IMR-90 (cell line): ENCODE results near the gene PXN. TPM values are rescaled to one million over a fixed set of nuclear protein-coding genes. Genes with fewer than 3 reads are reported as not detected.
A peak's percentile ranks its signal among the peaks of the same experiment; 100 is the strongest.

Source experiments
- ATAC-seq: fragments of 200-7000 bp; cut with Tn5 transposase; 2 replicates; pipeline ENCODE4 v1.9.1; 2020; ENCODE audit warnings: low read depth, mild to moderate bottlenecking, moderate library complexity
- Bru-seq: library from RNA; stranded (reverse); fragments of 400-500 nt; gene quantifications from one replicate; lab custom pipeline; 2021; lab: Mats Ljungman, UMichigan
- BruChase-seq, 2 experiments: library from RNA; stranded (reverse); fragments of 400-500 nt; gene quantifications; one replicate each; lab custom pipeline; 2021; lab: Mats Ljungman, UMichigan
- BruUV-seq: library from RNA; stranded (reverse); fragments of 400-500 nt; replicated peaks from 2 replicates; lab custom pipeline; 2021; lab: Mats Ljungman, UMichigan
- CTCF ChIA-PET: fragments of 300-600 bp; formaldehyde crosslinking; extraction: SDS; loops from one replicate; lab custom pipeline; 2021; ENCODE audit warnings: antibody characterized with exemption; lab: Yijun Ruan, JAX
- POLR2A ChIA-PET: fragments of 300-600 bp; sonication (Branson Sonifier 250); formaldehyde crosslinking; loops from one replicate; lab custom pipeline; 2022; ENCODE audit warnings: antibody characterized with exemption; ENCODE audit not compliant: unreplicated experiment; lab: Charles Lee
- DNase-seq: peaks from one replicate; pipeline ENCODE4 v3.0.0; 2013
- H2AFZ ChIP-seq: replicated peaks from 2 replicates; pipeline ENCODE3; 2013; ENCODE audit warnings: low read length, mild to moderate bottlenecking; ENCODE audit not compliant: poor library complexity
- H2AK5ac ChIP-seq: 2 replicates; pipeline ENCODE4 v1.6.1; 2013; ENCODE audit warnings: low read depth, low read length, inconsistent platforms
- H2AK9ac ChIP-seq: replicated peaks from 2 replicates; pipeline ENCODE3; 2013; ENCODE audit warnings: mild to moderate bottlenecking, low read depth, low read length, moderate library complexity; ENCODE audit not compliant: poor library complexity
- H2BK120ac ChIP-seq: 2 replicates; pipeline ENCODE4 v1.6.1; 2013; ENCODE audit warnings: low read depth, low read length, inconsistent platforms
- H2BK15ac ChIP-seq: 3 replicates; pipeline ENCODE4 v1.6.1; 2013; ENCODE audit warnings: low read depth, low read length, inconsistent platforms
- H2BK20ac ChIP-seq: 2 replicates; pipeline ENCODE4 v1.6.1; 2013; ENCODE audit warnings: low read depth, mild to moderate bottlenecking, inconsistent platforms, low read length, moderate library complexity
- H2BK5ac ChIP-seq: 2 replicates; pipeline ENCODE4 v1.6.1; 2013; ENCODE audit warnings: mild to moderate bottlenecking, low read depth, low read length, inconsistent platforms; ENCODE audit not compliant: poor library complexity, severe bottlenecking
- H3K14ac ChIP-seq: replicated peaks from 2 replicates; pipeline ENCODE4 v1.6.1; 2013; ENCODE audit warnings: low read depth, low read length, inconsistent platforms
- H3K18ac ChIP-seq: 2 replicates; pipeline ENCODE4 v1.6.1; 2013; ENCODE audit warnings: low read depth, low read length, control low read depth
- H3K23ac ChIP-seq: 2 replicates; pipeline ENCODE4 v1.6.1; 2013; ENCODE audit warnings: low read depth, low read length, inconsistent platforms
- H3K27ac ChIP-seq: 2 replicates; pipeline ENCODE4 v1.5.1; 2013; ENCODE audit warnings: mild to moderate bottlenecking, control low read depth, low read length; ENCODE audit not compliant: insufficient read depth
- H3K27me3 ChIP-seq: 2 replicates; pipeline ENCODE4 v1.6.1; 2013; ENCODE audit warnings: low read length; ENCODE audit not compliant: control insufficient read depth, insufficient read depth
- H3K36me3 ChIP-seq: 2 replicates; pipeline ENCODE4 v1.6.1; 2013; ENCODE audit warnings: low read length, mixed read lengths; ENCODE audit not compliant: control insufficient read depth, insufficient read depth
- H3K4ac ChIP-seq: 2 replicates; pipeline ENCODE4 v1.6.1; 2013; ENCODE audit warnings: low read depth, low read length, inconsistent platforms
- H3K4me1 ChIP-seq: 2 replicates; pipeline ENCODE4 v1.6.1; 2013; ENCODE audit warnings: low read length, mixed read lengths; ENCODE audit not compliant: control insufficient read depth, insufficient read depth
- H3K4me2 ChIP-seq: 2 replicates; pipeline ENCODE4 v1.6.1; 2013; ENCODE audit warnings: low read depth, mild to moderate bottlenecking, control low read depth, low read length, moderate library complexity
- H3K4me3 ChIP-seq: 2 replicates; pipeline ENCODE4 v1.5.1; 2013; ENCODE audit warnings: low read depth, mild to moderate bottlenecking, control low read depth, low read length, moderate library complexity; ENCODE audit not compliant: insufficient read depth
- H3K56ac ChIP-seq: 2 replicates; pipeline ENCODE4 v1.6.1; 2013; ENCODE audit warnings: low read length, inconsistent platforms; ENCODE audit not compliant: insufficient read depth; ENCODE audit errors: extremely low read depth
- H3K79me1 ChIP-seq, 2 experiments: 2 replicates each; pipeline ENCODE4 v1.6.1; 2013; ENCODE audit warnings: low read length in 2 of 2, inconsistent platforms in 1 of 2, low read depth in 1 of 2
- H3K9ac ChIP-seq: 2 replicates; pipeline ENCODE4 v1.6.1; 2013; ENCODE audit warnings: low read depth, low read length, control low read depth
- H3K9me1 ChIP-seq: 2 replicates; pipeline ENCODE4 v1.6.1; 2013; ENCODE audit warnings: low read length, inconsistent platforms; ENCODE audit not compliant: insufficient read depth
- H3K9me3 ChIP-seq: 2 replicates; pipeline ENCODE4 v1.6.1; 2013; ENCODE audit warnings: low read length; ENCODE audit not compliant: control insufficient read depth, insufficient read depth
- H4K20me1 ChIP-seq: 2 replicates; pipeline ENCODE4 v1.6.1; 2013; ENCODE audit warnings: low read length, inconsistent platforms; ENCODE audit not compliant: insufficient read depth
- H4K5ac ChIP-seq: 2 replicates; pipeline ENCODE4 v1.6.1; 2013; ENCODE audit warnings: mild to moderate bottlenecking, low read depth, low read length, control low read depth
- H4K8ac ChIP-seq, 2 experiments: 2 replicates each; pipeline ENCODE4 v1.6.1; 2013; ENCODE audit warnings: low read depth in 2 of 2, low read length in 2 of 2, control low read depth in 1 of 2, inconsistent platforms in 1 of 2
- H4K91ac ChIP-seq: 2 replicates; pipeline ENCODE4 v1.6.1; 2013; ENCODE audit warnings: low read depth, low read length, inconsistent platforms; ENCODE audit not compliant: insufficient read depth
- CEBPB ChIP-seq: IDR thresholded peaks from 2 replicates; pipeline ENCODE4 v1.6.1; 2012; ENCODE audit warnings: low read depth, low read length, improper control_type of control experiment
- MAZ ChIP-seq: IDR thresholded peaks from 2 replicates; pipeline ENCODE4 v1.6.1; 2012; ENCODE audit warnings: low read depth, mild to moderate bottlenecking, low read length, improper control_type of control experiment, moderate library complexity, borderline replicate concordance
- MXI1 ChIP-seq: IDR thresholded peaks from 2 replicates; pipeline ENCODE4 v1.6.1; 2012; ENCODE audit warnings: low read depth, mild to moderate bottlenecking, low read length, moderate library complexity, borderline replicate concordance
- NFE2L2 ChIP-seq: fragments of 150-350 bp; IDR thresholded peaks from 2 replicates; pipeline ENCODE4 v1.6.1; 2016; ENCODE audit warnings: low read depth, mild to moderate bottlenecking, low read length
- POLR2A ChIP-seq: IDR thresholded peaks from 2 replicates; pipeline ENCODE4 v1.6.1; 2012; ENCODE audit warnings: mild to moderate bottlenecking, low read depth, low read length
- RAD21 ChIP-seq: IDR thresholded peaks from 2 replicates; pipeline ENCODE4 v1.6.1; 2012; ENCODE audit warnings: low read length, improper control_type of control experiment
- RFX5 ChIP-seq: IDR thresholded peaks from 2 replicates; pipeline ENCODE4 v1.8.0; 2012; ENCODE audit warnings: low read depth, mild to moderate bottlenecking, low read length, moderate library complexity
- SMC3 ChIP-seq: fragments of 150-350 bp; IDR thresholded peaks from 2 replicates; pipeline ENCODE4 v1.6.1; 2016; ENCODE audit warnings: low read depth, mild to moderate bottlenecking, antibody characterized with exemption, low read length, moderate library complexity
- WGBS, 2 experiments: methylation state at CpG; one replicate each; pipeline versions ENCODE4 v1.1.5 to v1.1.7; 2013; ENCODE audit warnings: missing lambda C conversion rate in 2 of 2; ENCODE audit not compliant: insufficient read length in 1 of 2; ENCODE audit errors: extremely low coverage in 2 of 2; 5-methylcytosine and 5-hydroxymethylcytosine counted together
- dilution Hi-C: fragments of 300-500 bp; cut with HindIII; formaldehyde crosslinking; loops from one replicate; pipeline ENCODE4 v1.14.3; 2018; ENCODE audit warnings: low sequenced_read_pairs; ENCODE audit not compliant: unreplicated experiment
- in situ Hi-C: fragments of 300-500 bp; cut with MboI; formaldehyde crosslinking; loops from 3 replicates; pipeline ENCODE4 v1.14.3; 2019; ENCODE audit warnings: low sequenced_read_pairs, inconsistent platforms, mixed read lengths
- intact Hi-C: fragments of 100-400 bp; cut with micrococcal nuclease; formaldehyde crosslinking; loops from 2 replicates; pipeline ENCODE4 v1.10.0; 2022
- long read RNA-seq: library from polyadenylated mRNA; unstranded; transcript quantifications from one replicate; pipeline ENCODE4 v2.0.0, GENCODE V29; 2021; ENCODE audit not compliant: unreplicated experiment
- polyA plus RNA-seq, 3 experiments: library from polyadenylated mRNA; depleted of rRNA; stranded (reverse); fragments of >200 nt; gene quantifications; 2 replicates each; pipeline ENCODE4 v1.2.3, GENCODE V29; 2012; ENCODE audit warnings: low replicate concordance in 1 of 3
- total RNA-seq: library from RNA; depleted of rRNA; stranded (reverse); fragments of >200 nt; gene quantifications from 2 replicates; pipeline ENCODE4 v1.2.3, GENCODE V29; 2012; rRNA removed
- TF ChIP-seq, protein P1 (sequence below): conservative IDR thresholded peaks from 2 replicates; pipeline ENCODE4 v1.5.1; 2012; ENCODE audit warnings: mild to moderate bottlenecking, low read depth, low read length, improper control_type of control experiment

PXN gene
- total RNA-seq (33.9 and 46.6 TPM in 2 replicates), polyA plus RNA-seq (2012; rRNA removed) (134 and 139 TPM in 2 replicates), Bru-seq, nascent RNA (percentile 93 among the genes with signal in this experiment), BruChase-seq, experiment 1, labeled RNA remaining after a 6-hour chase (percentile 98 among the genes with signal in this experiment), BruChase-seq, experiment 2, labeled RNA remaining after a 2-hour chase (percentile 95 among the genes with signal in this experiment)
- 104 and 123 TPM in 2 replicates for polyA plus RNA-seq (2012; cell fraction: cytosol; rRNA removed)
- polyA plus RNA-seq (2012; cell fraction: nucleus; rRNA removed; ENCODE audit: low replicate concordance), result 210 and 333 TPM in 2 replicates
- long read RNA-seq, partial matches to known transcripts, result 3 of 185 reads
- long read RNA-seq, other reads (novel, unspliced or antisense), result 181 of 185 reads

GRCh38 chr12:120265473-120266179 lies at the start of gene PXN:
Gene PXN, minus strand, starts transcription at chr12:120265730. Its CDS starts 101 bp downstream, at chr12:120265629.
- TF ChIP-seq RFX5 (no peak), SMC3 (peak; percentile 95), MXI1 (0 out of 2 replicates have a peak, but pooled peaks have one; percentile 11), CEBPB (no peak), POLR2A (0 out of 2 replicates have a peak, but pooled peaks have one; percentile 28), NFE2L2 (no peak), RAD21 (peak; percentile 91), MAZ (peak; percentile 69; the same call in 1 of the 2 replicates)
- TF ChIP-seq, protein P1, sequence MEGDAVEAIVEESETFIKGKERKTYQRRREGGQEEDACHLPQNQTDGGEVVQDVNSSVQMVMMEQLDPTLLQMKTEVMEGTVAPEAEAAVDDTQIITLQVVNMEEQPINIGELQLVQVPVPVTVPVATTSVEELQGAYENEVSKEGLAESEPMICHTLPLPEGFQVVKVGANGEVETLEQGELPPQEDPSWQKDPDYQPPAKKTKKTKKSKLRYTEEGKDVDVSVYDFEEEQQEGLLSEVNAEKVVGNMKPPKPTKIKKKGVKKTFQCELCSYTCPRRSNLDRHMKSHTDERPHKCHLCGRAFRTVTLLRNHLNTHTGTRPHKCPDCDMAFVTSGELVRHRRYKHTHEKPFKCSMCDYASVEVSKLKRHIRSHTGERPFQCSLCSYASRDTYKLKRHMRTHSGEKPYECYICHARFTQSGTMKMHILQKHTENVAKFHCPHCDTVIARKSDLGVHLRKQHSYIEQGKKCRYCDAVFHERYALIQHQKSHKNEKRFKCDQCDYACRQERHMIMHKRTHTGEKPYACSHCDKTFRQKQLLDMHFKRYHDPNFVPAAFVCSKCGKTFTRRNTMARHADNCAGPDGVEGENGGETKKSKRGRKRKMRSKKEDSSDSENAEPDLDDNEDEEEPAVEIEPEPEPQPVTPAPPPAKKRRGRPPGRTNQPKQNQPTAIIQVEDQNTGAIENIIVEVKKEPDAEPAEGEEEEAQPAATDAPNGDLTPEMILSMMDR, result peak; percentile 91

More at GRCh38 chr12:120265473-120266179, at the start of gene PXN:
- peak within 1 kb of the TSS; percentile 70 for H2BK120ac ChIP-seq
- H3K4me2 ChIP-seq, result peak within 1 kb of the TSS; percentile 97
- peak within 1 kb of the TSS; percentile 92 for H2BK5ac ChIP-seq
- H3K27me3 ChIP-seq, result no peaks in the 10 kb centered on the region
- peaks cover 20% of the 10 kb centered on the region for H3K9me1 ChIP-seq
- peaks cover 19% of the 10 kb centered on the region for H3K4me1 ChIP-seq
- ChIA-PET CTCF (interaction anchor here (0.5 to 7.2 kb wide), 13 partner anchors 8 to 408 kb away, joined by 3 to 116 read pairs (median 4); partner anchors contain the start of genes RNU4-2 and RPLP0), POLR2A (interaction anchor here (0.6 to 6.5 kb wide), 6 partner anchors 26 to 65 kb away, joined by 3 to 39 read pairs (median 13); partner anchors contain the start of genes RNU4-2 and RPLP0)
- peak within 1 kb of the TSS; percentile 56 for H3K18ac ChIP-seq
- peak within 1 kb of the TSS; percentile 100 for H2AK9ac ChIP-seq
- no peaks in the 10 kb centered on the region for H3K9me3 ChIP-seq
- peak within 1 kb of the TSS; percentile 77 for H2BK20ac ChIP-seq
- intact Hi-C loops (loop anchor here (1.0 to 2.0 kb wide), 2 partner anchors 37 to 65 kb away; partner anchors contain the start of gene RPLP0), dilution Hi-C loops (no loop called here), in situ Hi-C loops (no loop called here)
- peak within 1 kb of the TSS; percentile 98 for H3K4me3 ChIP-seq
- peak within 1 kb of the TSS; percentile 97 for H3K27ac ChIP-seq
- ATAC-seq (peak; percentile 87), DNase-seq (peak; percentile 72)
- H4K5ac ChIP-seq, result peak within 1 kb of the TSS; percentile 21
- peak within 1 kb of the TSS; percentile 97 for H3K4ac ChIP-seq
- H3K56ac ChIP-seq, result peak within 1 kb of the TSS; percentile 67
- H3K23ac ChIP-seq, result peak within 1 kb of the TSS; percentile 95
- peaks cover 4% of the 10 kb centered on the region; the same call in 1 of the 2 replicates for H3K36me3 ChIP-seq
- 7% methylated on average over 10 of the region's 81 CpGs; no CpG with 5 or more reads in 1 of the 2 experiments for WGBS, 2 experiments
- peak within 1 kb of the TSS; percentile 44 to 74 for H4K8ac ChIP-seq
- peaks cover 41% of the 10 kb centered on the region for H4K20me1 ChIP-seq
- peak within 1 kb of the TSS; percentile 92 for H2AFZ ChIP-seq
- peak within 1 kb of the TSS; percentile 96 for H3K9ac ChIP-seq
- peak within 1 kb of the TSS; percentile 97 for H3K14ac ChIP-seq
- H4K91ac ChIP-seq, result peak within 1 kb of the TSS; percentile 91
- peak within 1 kb of the TSS; percentile 99 for H2AK5ac ChIP-seq
- no TSS peak for BruUV-seq
- H3K79me1 ChIP-seq, result peaks cover 2 to 34% of the 10 kb centered on the region in 2 experiments; a peak in 2 of 4 replicates
- H2BK15ac ChIP-seq, result peak within 1 kb of the TSS; percentile 88; the same call in 2 of the 3 replicates
